ENCODE data around the gene FAAP100.

The FAAP100 gene

GRCh38 chr17:81522491-81523401 lies 29.4 kb downstream of the FAAP100 start:
- no peak for DNase-seq

GRCh38 chr17:81520021-81520901 lies 31.9 kb downstream of the FAAP100 start:
- no peak for DNase-seq

- DNase-seq: peak; percentile 75
Observed at GRCh38 chr17:81519284-81520020, 32.7 kb downstream of the FAAP100 start.

- no peak for DNase-seq
Observed at GRCh38 chr17:81518785-81519283, 33.3 kb downstream of the FAAP100 start.

- no peak for DNase-seq
Observed at GRCh38 chr17:81518113-81518784, 33.9 kb downstream of the FAAP100 start.

GRCh38 chr17:81517339-81518112 lies 34.6 kb downstream of the FAAP100 start:
- DNase-seq: no peak

GRCh38 chr17:81517009-81517338 lies 35.2 kb downstream of the FAAP100 start:
- DNase-seq: no peak

GRCh38 chr17:81516439-81516838 lies 35.7 kb downstream of the FAAP100 start:
- no peak for DNase-seq

GRCh38 chr17:81515530-81516041 lies 36.6 kb downstream of the FAAP100 start:
- DNase-seq: no peak

GRCh38 chr17:81514739-81515529 lies 37.2 kb downstream of the FAAP100 start:
- peak; percentile 64 for DNase-seq

GRCh38 chr17:81514489-81514738 lies 37.7 kb downstream of the FAAP100 start:
- no peak for DNase-seq

GRCh38 chr17:81513753-81514488 lies 38.2 kb downstream of the FAAP100 start:
- DNase-seq: peak; percentile 22

GRCh38 chr17:81513372-81513752 lies 38.8 kb downstream of the FAAP100 start:
- peak; percentile 46 for DNase-seq

GRCh38 chr17:81512562-81513371 lies 39.4 kb downstream of the FAAP100 start, which contains the start of gene ACTG1:
TSS of gene ACTG1 (minus strand) at chr17:81512799. CDS start at chr17:81512354, 445 bp downstream.
- DNase-seq: peak; percentile 89

- DNase-seq: peak; percentile 33
Observed at GRCh38 chr17:81511804-81512561, 40.2 kb downstream of the FAAP100 start.

GRCh38 chr17:81511554-81511803 lies 40.7 kb downstream of the FAAP100 start:
- DNase-seq: no peak

- DNase-seq: peak; percentile 38
Observed at GRCh38 chr17:81510785-81511553, 41.2 kb downstream of the FAAP100 start.
